Forelimb muscle (tissue), 1 donor: ENCODE measurements around the gene SCGB1A1. TPM values are rescaled to one million over a fixed set of nuclear protein-coding genes. Genes with fewer than 3 reads are reported as not detected.
"Not testable (repeated sequence)": the region's sequence is repeated elsewhere in the genome, so short reads cannot be mapped to it uniquely, and the experiment has no call there.

ENCODE experiments used
- DNase-seq: peaks from one replicate; pipeline ENCODE4 v3.0.0-alpha.2; 2013; ENCODE audit warnings: low read depth
- polyA plus RNA-seq: library from polyadenylated mRNA; unstranded; fragments of 120-200 nt; gene quantifications from one replicate; pipeline ENCODE4 v1.2.1, GENCODE V29; 2013; ENCODE audit not compliant: insufficient read length

SCGB1A1 gene
- polyA plus RNA-seq, 1 donor = not detected

GRCh38 chr11:62449912-62450311, 31.1 kb downstream of the SCGB1A1 start:
- DNase-seq = not testable (repeated sequence)

DNA sequence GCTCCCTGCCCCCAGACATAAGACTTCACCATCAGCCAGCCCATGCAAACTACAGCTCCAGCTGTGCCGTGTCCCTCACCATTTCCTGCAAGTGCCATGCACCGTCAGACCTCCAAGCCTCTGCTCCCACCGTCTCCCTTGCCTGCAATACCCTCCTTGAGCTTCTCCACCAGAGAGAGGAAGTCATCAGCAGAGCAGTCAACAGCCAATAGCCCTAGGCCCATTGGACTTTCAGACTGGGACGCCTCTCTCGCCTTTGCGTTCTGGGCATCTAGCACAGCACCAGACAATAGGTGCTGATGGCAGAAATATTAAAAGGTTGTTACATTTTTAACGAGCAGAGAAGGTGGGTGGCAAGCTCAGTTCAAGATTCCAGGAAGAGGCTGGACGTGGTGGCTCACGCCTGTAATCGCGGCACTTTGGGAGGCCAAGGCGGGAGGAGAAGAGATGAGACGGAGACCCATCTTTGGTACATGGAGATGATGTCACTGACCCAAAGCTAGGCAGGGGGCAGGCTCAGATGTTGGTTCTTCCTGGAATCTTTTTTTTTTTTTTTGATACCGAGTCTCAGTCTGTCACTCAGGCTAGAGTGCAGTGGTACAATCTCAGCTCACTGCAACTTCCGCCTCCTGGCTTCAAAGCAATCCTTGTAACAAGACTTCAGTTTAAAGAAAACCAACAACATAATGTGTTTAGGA, 31.9 kb downstream of the SCGB1A1 start:
- no peak for DNase-seq

- DNase-seq = no peak
Measured at GRCh38 chr11:62451241-62451621, 32.4 kb downstream of the SCGB1A1 start.

GRCh38 chr11:62452261-62452660, 33.4 kb downstream of the SCGB1A1 start:
- no peak for DNase-seq

DNA sequence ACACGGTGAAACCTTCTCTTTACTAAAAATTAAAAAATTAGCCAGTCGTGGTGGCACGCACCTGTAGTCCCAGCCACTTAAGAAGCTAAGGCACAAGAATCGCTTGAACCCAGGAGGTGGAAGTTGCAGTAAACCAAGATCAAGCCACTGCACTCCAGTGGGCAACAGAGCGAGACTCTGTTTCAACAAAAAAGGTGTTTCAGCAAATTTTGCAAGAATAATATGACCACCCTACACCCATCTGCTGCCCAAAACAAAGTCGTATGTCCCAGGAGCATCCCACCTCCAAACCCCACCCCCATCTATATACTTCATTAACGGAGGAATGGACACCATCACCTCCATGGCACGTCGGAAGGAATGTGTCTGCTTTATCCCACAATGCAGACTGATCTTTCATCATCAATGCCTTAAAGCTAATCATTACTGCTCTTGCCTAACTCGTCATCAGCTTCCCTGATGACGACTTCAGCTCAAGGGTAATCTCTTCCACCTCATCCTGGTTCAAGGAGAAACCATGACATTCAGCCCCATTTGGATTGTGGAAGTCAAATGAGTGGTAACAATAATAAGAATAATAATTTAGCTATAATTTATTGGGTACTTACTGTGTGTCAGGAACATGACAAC, 34.1 kb downstream of the SCGB1A1 start:
- no peak for DNase-seq

GRCh38 chr11:62456630-62457029, 37.8 kb downstream of the SCGB1A1 start:
- no peak for DNase-seq

- DNase-seq = no peak
Measured at GRCh38 chr11:62457478-62457877, 38.6 kb downstream of the SCGB1A1 start.

DNA sequence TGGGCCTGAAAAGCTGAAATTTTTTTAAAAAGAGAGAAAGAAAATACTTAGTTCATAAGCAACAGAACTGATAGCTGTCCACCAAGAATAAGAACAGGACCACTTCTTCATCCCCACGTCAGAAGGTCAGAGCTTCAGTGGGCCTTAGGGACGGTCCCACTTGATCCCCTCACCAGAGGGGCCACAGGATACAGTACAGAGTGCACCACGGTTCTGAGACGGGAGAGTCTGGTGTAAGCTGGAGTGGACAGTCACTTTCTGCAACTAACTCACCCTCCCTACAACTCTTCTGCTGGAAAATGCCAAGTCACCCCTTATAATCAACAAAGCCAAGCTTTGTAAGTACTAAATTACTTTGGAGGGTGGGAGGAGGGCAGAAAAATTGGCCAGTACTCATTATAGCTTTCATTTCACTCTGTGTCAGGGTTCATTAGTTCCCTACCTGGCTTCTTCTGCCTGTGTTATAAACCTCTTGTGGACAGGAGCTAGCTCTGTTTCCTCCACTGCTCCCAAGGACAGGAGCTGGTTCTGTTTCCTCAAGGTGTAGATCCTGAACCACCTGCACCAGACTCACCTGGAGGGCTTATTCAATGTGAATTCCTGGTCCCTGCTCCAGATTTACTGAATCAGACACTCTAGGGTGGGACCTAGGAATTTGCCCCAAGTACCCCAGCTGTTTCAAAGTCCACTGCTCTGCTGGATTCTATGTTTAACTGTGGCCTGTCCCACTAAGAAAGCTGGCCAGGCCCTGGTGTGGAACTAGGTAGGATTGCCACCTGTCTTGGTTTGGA, 39.6 kb downstream of the SCGB1A1 start:
- no peak for DNase-seq

- DNase-seq = no peak
Measured at GRCh38 chr11:62459080-62459479, 40.2 kb downstream of the SCGB1A1 start.

DNA sequence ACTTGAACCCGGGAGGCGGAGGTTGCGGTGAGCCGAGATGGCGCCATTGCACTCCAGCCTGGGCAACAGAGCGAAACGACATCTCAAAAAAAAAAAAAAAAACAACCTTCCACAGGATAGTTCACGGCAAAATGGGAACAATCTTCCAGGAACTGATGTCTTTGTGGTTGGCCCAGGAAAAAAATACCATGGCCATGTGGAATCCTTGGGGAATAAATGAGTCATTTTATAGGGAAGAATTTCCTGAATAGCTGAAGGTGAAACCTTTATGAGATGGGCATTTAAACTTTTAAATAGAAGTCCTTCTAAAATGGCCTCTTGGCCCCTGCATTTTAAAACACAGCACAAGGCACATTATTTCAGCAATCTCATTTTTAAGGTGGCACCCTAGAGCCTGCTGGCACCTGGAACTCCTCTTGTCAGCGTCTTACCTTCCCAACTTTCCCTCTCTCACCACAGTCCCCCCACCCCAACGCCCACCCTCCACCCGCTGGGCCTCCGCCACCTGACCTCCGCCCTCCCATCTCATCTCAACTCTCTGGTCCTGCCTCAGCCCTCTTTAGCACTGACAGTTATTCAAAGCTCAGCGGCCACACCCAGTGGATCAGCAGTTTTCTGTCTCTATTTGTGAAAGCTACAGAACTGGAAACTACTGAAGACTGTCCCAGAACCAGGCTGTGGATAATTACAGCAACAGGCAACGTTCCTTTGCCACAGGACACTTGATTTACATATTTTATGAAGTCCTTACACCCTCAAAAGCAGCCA, 43.1 kb downstream of the SCGB1A1 start:
- DNase-seq = no peak

GRCh38 chr11:62462508-62462892, 43.7 kb downstream of the SCGB1A1 start:
- no peak for DNase-seq

- DNase-seq = no peak
Measured at GRCh38 chr11:62463121-62463542, 44.3 kb downstream of the SCGB1A1 start.

DNA sequence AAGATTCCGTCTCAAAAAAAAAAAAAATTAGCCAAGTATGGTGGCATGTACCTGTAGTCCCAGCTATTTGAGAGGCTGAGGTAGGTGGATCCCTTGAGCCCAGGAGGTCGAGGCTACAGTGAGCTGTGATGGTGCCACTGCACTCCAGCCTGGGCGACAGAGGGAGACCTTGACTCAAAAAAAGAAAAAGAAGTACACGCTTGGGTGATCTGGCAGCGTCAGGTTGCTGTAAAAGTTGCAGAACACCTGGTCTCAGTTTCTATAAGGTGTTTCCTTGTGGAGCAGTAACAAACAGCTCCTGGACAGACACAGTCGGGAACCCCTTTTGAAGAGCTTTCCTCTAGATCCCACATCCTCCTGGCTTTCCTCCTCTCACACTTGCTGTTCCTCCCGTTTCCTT, 45.8 kb downstream of the SCGB1A1 start:
- no peak for DNase-seq

DNA sequence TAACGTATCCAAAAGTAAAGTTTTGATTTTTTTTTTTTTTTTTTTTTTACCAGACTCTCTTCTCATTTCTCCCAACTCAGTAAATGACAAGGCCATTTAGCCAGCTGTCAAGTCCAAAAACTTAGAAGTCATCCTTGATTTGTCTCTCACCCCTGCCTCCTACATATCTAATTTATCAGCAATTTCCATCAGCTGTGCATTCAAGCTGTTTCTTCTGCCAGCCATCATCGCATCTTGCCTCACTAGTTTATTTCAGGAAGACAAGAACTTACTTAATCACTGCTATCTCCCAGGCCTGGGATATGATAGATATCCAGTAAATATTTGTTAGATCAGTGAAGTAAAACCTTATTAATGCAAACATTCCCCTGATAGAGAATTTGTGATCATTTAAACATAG, 47.6 kb downstream of the SCGB1A1 start:
- DNase-seq = no peak

DNA sequence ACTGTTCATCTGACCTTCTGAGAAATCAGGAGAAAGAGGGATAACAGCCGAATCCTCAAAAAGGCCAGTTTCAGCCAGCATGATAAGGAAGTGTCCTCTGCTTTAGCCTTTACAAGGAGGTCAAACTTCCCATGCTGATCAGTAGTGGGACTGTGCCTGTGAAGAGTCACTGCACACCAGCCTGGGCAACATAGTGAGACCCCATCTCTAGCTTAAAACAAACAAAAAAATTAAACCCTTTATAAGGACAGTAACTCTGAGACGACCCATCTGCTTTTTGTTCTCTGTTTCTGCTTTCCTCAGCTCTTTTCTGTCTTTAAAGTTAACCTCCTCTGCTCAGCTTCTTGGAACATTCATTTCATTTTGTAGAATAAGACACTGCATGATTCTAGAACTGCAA, 49.7 kb downstream of the SCGB1A1 start:
- no peak for DNase-seq

DNA sequence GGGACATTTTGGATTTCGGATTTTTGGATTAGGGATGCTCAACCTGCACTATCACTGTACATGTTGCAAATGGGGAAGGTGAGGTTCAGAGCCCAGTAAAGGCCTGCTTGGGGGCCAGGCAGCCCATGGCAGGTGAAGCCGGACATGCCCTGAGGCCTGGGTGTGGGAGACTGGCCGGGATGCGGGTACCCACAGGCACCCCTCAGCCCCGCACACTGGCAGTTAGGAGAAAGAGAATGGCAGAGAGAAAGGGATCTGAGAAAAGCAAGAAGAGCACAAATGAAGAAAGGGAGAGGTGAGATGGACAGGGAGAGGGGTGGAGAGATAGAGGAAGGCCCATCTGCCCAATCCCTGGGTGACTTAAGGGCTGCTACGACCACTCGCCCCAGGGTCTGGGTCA, 52.8 kb downstream of the SCGB1A1 start:
- no peak for DNase-seq

DNA sequence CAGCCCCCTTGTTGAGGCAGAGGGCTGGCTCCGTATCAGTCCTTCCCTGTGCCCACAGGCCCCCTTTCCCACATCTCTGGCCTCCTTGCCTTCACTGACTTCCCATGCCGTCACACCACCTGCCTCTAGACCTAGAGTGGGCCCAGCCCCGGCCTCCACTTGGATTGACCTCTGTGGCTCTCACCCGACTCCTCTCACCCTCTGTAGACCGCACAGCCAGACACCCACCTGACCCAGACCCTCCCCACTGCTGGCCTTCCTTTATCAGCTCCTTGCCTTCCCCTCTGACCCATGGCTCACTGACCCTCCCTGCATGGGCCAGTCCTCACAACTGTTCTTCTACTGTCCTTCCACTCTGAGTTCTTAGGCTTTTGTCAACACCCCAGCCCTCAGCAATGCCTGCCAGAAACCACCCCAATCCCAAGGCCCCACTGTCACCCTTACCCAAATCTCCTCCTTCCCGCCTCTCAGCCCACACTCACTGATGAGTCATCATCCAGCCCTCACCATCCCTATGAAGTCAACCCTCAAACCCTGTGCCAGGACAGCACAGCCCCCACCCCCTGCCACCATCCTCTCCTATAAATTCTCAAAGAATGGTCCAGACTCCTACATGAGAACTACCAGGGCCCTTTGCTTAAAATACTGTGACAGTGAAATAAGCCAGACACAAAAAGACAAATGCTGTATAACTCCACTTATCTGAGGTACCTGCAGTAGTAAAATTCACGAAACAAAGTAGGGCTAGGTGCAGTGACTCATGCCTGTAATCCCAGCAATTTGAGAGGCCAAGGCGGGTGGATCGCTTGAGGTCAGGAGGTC, 53.4 kb downstream of the SCGB1A1 start:
- no peak for DNase-seq
